Mucosa of rectum (tissue), 2 donors: Measurements from ENCODE around the gene TDP2.

Experiments used
- H3K27ac ChIP-seq, 2 donors: one replicate each; pipeline ENCODE4 v1.7.0; 2013; ENCODE audit warnings: inconsistent platforms in 2 of 2, low read depth in 2 of 2, low read length in 2 of 2
- H3K27me3 ChIP-seq, 2 donors: one replicate each; pipeline ENCODE4 v1.7.0; 2013; ENCODE audit warnings: low read length in 2 of 2; ENCODE audit not compliant: control insufficient read depth in 2 of 2, insufficient read depth in 2 of 2
- H3K36me3 ChIP-seq, 2 donors: one replicate each; pipeline ENCODE4 v1.7.0; 2013; ENCODE audit warnings: low read length in 2 of 2; ENCODE audit not compliant: control insufficient read depth in 2 of 2, insufficient read depth in 2 of 2
- H3K4me1 ChIP-seq, 2 donors: one replicate each; pipeline ENCODE4 v1.7.0; 2013; ENCODE audit warnings: low read length in 2 of 2, mild to moderate bottlenecking in 1 of 2; ENCODE audit not compliant: control insufficient read depth in 2 of 2, insufficient read depth in 2 of 2
- H3K4me3 ChIP-seq, 2 donors: one replicate each; pipeline ENCODE4 v1.7.0; 2013; ENCODE audit warnings: low read length in 2 of 2
- H3K9ac ChIP-seq, 2 donors: one replicate each; pipeline ENCODE4 v1.7.0; 2013; ENCODE audit warnings: low read length in 2 of 2, low read depth in 1 of 2, mild to moderate bottlenecking in 1 of 2
- H3K9me3 ChIP-seq, 2 donors: one replicate each; pipeline ENCODE4 v1.7.0; 2013; ENCODE audit warnings: low read length in 2 of 2; ENCODE audit not compliant: control insufficient read depth in 2 of 2
- donor health status: healthy.
- donor health status: Normal muscosa, but diverticular disease.

The TDP2 gene

DNA sequence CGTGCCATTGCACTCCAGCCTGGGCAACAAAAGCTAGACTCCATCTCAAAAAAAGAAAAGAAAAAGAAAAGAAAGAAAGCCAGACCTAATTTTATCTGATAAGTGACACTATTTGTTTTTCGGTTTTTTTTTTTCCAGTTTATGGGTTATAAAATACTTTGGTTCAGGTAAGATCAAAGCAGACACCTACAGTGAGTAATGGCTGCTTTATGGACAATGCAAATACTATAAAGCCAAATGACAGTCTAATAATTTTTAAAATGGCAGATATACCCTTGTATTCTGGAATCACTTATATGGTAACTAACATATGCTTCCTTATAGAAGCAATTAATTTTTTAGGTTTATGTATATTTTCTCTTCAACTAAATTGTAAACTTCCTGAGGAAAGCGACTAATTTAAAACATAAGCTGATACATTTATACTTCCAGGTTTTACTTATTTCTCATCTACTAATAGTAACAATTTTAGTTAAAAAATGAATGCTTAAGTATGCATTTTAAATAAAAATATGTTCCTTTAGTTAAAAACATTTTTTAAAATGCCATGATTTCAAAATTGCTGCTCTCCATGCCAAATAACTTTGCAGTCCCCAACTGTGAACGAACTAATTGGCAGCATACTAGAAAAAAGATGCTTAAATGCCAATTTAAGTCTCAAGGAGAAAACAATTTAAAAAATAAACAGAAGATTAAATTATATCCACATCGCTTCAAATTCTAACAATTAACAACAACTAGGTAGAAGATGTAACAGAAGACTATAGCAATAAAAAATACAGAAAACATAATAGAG is 59.2 kb downstream of the TDP2 start:
- no peak overlapping the region for H3K27ac ChIP-seq
- no peak overlapping the region for H3K4me3 ChIP-seq
- no peaks in the 10 kb centered on the region for H3K36me3 ChIP-seq
- H3K9ac ChIP-seq, result no peak overlapping the region
- H3K27me3 ChIP-seq, result no peaks in the 10 kb centered on the region
- no peaks in the 10 kb centered on the region for H3K4me1 ChIP-seq
- H3K9me3 ChIP-seq, result no peaks in the 10 kb centered on the region

DNA sequence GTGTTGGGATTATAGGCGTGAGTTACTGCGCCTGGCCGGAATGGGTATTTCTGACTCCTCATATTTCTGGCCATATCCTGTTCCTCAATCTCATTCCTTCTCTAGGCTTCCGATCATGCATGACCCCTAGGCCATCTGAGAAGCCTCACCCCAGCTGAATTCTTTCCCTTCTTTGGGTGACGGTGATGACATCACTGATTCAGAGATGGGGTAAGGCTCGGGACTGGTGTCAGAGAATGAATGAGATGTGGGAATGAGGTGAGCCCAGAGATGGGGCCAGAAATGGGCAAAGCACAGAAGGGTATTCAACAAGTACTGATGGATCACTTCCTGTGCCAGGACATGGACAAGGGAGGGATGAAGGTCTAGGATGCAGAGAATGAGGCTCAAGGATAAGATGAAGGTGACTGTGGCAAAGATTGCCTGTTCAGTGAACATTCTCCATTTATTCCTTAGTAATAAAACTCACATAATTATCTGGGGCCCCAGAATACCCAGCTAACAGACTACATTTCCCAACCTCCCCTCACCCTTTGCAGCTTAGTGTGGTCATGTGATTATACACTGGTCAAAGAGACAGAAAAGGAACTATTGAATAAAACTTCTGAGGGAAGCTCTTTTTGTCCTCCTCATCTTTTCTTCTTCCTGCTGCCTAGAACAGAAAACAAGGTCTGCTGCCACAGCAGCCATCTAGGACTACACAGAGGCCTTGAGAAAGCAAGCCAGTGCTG is 60.3 kb downstream of the TDP2 start:
- Histone ChIP-seq H3K4me1 (no peaks in the 10 kb centered on the region), H3K36me3 (no peaks in the 10 kb centered on the region), H3K9ac (no peak overlapping the region), H3K9me3 (no peaks in the 10 kb centered on the region), H3K27me3 (no peaks in the 10 kb centered on the region), H3K4me3 (no peak overlapping the region), H3K27ac (no peak overlapping the region)

DNA sequence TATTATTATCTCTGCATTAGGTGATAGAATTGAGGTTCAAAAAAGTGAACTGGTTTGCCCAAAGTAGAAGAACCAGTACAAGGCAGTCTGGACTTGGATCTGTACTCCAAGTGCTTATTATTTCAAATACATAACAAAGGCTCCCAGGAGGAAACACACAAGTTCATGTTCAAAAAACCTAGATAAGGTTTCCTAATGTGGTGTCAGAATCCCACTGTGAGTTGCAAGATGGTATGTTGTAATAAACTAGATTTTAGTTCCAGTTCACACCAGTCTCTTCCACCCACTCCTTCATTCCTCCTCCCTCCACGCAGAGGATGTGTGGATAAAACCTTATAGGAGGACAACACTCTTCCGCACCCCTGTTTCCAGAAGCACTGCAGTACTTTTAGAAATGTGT is 63.5 kb downstream of the TDP2 start:
- Histone ChIP-seq H3K27ac (no peak overlapping the region), H3K36me3 (no peaks in the 10 kb centered on the region), H3K9ac (no peak overlapping the region), H3K4me1 (no peaks in the 10 kb centered on the region), H3K4me3 (no peak overlapping the region), H3K27me3 (no peaks in the 10 kb centered on the region), H3K9me3 (no peaks in the 10 kb centered on the region)

DNA sequence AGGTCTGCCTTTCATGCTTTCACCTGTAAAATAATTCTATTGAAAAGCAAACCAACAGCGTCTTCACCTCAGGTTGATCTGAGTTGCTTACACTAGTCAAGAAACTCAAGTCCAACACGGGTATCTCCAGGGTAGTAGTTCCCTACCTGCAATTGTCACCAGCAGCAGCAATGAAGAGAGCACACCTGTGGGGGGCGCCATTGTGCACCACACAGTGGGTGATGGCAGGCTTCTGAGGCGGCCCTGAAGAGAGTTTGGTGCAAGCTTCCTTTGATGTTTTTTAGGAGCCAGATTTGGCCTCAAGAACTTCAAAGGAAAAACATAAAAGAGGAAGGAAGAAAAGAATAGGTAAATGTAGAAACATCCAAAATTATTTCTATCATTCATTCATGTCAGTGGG is 65.8 kb downstream of the TDP2 start:
- Histone ChIP-seq H3K36me3 (no peaks in the 10 kb centered on the region), H3K4me1 (no peaks in the 10 kb centered on the region), H3K4me3 (no peak overlapping the region), H3K27ac (no peak overlapping the region), H3K9ac (no peak overlapping the region), H3K27me3 (no peaks in the 10 kb centered on the region), H3K9me3 (no peaks in the 10 kb centered on the region)
